ENCODE data around the gene EPB41L1.
"Not testable (repeated sequence)": the region's sequence is repeated elsewhere in the genome, so short reads cannot be mapped to it uniquely, and the experiment has no call there.

Gene EPB41L1

DNA sequence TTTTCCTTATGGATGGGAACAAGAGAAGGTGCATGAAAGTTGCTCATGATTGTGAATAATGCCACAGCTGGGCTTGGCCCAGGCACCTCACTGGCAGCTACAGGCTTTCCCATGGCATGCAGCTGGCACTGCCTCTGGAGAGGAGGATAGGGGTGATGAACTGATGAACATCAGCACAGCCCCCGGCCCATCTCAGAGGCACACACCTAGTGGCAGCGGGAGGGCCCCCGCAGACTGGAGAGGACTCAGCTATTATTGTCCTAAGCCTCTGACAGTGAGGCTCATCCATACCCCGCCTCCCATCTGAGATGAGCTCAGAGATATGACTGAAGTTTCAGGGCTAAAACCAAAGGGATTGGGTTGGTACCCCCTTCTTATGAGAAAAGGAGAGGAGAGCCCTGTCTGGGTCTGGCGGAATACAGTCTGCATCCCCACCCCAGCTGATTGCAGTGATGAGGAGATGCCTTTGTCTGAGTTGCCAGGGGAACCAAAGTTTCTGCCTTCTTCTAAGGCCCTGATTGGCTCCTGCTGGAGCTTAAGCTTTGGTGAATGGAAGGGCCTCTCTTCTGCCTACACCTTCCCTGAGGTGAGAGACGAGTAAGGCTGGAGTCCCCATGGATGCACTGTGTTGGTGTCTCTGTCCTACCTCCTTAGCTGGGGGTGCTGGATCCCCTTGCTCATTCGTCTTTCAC is 27.6 kb upstream of the EPB41L1 start:
- no peak for DNase-seq

- no peak for DNase-seq
Measured at GRCh38 chr20:36128463-36129159, 25.9 kb upstream of the EPB41L1 start.

GRCh38 chr20:36129160-36129543 is 25.4 kb upstream of the EPB41L1 start:
- no peak for DNase-seq

DNA sequence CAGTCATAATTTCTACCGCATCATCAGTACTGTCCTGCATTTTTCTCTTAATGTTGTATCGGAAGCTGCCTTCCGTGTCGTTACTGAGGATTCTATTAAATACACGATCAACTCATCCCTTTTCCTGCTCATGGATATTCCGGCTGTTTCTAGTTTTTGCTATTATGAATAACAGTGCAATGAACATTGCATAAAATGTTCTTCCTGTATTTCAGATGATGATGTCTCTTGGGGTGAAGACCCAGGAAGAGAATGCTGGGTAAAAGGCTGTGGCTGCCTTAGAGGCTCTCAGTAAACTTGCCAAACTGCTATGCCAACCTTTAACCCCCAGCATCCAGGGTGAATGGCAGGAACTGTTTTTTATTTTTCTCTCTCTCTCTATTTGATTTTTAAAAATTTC is 24.1 kb upstream of the EPB41L1 start:
- DNase-seq, result no peak

- no peak for DNase-seq
Measured at GRCh38 chr20:36132802-36133211, 21.7 kb upstream of the EPB41L1 start.

GRCh38 chr20:36133821-36134220 is 20.7 kb upstream of the EPB41L1 start:
- DNase-seq, result no peak

- no peak for DNase-seq
Measured at GRCh38 chr20:36135159-36135558, 19.4 kb upstream of the EPB41L1 start.

GRCh38 chr20:36135821-36136220 is 18.7 kb upstream of the EPB41L1 start:
- no peak for DNase-seq

DNA sequence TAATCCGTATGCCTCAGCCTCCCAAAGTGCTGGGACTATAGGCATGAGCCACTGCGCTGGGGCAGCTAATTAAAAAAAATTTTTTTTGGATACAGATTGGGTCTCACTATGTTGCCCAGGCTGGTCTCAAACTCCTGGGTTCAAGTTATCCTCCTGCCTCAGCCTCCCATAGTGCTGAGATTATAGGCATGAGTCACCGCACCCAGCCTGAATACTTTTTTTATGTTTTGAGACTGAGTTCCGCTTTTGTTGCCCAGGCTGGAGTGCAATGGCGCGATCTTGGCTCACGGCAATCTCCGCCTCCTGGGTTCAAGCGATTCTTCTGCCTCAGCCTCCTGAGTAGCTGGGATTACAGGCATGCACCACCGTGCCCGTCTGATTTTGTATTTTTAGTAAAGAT is 17.2 kb upstream of the EPB41L1 start:
- DNase-seq, result not testable (repeated sequence)

GRCh38 chr20:36141310-36141709 is 13.2 kb upstream of the EPB41L1 start:
- DNase-seq, result no peak

GRCh38 chr20:36144336-36144735 is 10.2 kb upstream of the EPB41L1 start:
- DNase-seq, result no peak

DNA sequence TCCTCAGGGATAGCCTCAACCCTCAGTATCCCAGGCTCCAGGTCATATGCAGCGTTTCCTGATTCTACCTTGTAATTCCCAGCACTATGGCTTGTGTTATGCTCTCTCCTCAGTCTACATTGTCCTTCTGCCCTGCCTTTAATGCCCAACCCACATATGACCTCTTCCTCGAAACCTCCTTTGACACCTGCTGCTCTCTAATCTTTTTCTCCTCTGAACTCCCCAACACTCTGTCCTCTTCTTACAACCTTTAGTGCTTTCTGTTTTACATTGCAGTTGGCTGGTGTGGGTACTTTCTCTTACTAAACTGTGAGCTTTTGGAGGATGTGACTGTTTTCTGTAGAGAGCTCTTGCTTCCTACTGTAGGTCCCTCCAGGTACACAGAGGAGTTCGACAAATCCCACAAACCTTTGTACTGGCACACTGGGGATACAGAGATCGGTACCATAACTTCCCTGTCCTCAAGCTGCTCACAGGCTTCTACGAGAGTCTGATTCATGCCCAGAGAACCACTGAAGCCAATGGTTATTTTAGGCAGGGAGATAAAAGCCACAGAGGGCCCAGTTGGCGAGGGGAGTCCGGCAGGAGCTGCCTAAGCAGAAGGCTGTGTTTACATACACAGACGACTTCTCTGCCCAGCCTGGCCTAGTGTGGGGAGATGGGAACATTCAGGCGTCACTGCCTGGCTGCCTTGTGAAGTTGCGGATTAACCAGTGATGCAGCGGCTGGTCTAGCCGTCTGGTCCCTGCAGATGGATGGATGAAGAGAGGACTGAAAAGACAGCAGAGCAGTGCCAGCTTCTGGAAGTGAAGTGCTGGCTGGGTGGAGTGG is 8.4 kb upstream of the EPB41L1 start:
- no peak for DNase-seq

- DNase-seq, result no peak
Measured at GRCh38 chr20:36147690-36148089, 6.8 kb upstream of the EPB41L1 start.

- DNase-seq, result no peak
Measured at GRCh38 chr20:36148439-36148838, 6.1 kb upstream of the EPB41L1 start.

GRCh38 chr20:36149012-36149411 is 5.5 kb upstream of the EPB41L1 start:
- DNase-seq, result no peak

DNA sequence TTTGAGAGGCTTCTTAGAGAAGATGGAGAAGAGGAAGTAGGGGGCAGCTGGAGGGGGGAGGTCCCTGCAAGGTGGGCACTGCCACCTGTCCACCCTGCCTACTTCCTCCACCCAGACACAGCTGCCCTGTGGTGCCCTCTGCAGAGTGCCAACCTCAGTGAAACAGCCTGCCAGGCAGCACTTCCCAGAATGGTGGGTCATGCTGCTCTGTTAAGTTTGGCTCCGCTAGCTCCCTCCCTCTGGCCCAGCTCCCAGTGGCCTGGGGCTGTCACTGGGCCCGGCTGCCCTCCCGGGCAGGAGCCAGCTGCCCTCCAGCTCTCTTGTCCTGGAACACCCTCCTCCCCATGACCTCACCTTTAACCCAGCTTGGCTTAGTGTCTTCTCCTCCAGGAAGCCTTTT is 5.1 kb upstream of the EPB41L1 start:
- DNase-seq, result no peak

GRCh38 chr20:36150489-36150846 is 4.1 kb upstream of the EPB41L1 start:
- DNase-seq, result no peak

- no peak for DNase-seq
Measured at GRCh38 chr20:36150847-36151539, 3.5 kb upstream of the EPB41L1 start.

DNA sequence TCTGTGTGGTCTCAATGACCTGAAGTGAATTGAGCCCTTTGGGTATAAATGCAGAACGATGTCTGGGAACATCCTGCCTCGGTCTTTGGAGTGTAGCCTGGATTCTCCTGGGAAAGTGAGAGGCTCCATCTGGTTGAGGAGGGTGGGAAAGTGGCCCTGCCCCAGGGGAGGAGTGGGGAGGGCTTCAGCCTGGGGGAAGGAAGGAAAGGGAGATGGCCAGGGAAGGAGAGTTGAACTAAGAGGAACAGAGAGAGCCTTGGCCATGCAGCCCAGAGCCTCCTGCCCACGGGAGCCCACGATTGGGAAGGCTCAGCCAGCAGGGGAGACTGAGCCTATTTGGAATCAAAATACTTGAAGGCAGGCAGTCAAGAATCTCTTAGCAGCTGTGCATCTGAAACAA is 2.3 kb upstream of the EPB41L1 start:
- DNase-seq, result no peak

GRCh38 chr20:36153204-36153603 is 1.3 kb upstream of the EPB41L1 start:
- no peak for DNase-seq

GRCh38 chr20:36153736-36154699 is 522 bp upstream of the EPB41L1 start:
- peak; percentile 85 for DNase-seq

DNA sequence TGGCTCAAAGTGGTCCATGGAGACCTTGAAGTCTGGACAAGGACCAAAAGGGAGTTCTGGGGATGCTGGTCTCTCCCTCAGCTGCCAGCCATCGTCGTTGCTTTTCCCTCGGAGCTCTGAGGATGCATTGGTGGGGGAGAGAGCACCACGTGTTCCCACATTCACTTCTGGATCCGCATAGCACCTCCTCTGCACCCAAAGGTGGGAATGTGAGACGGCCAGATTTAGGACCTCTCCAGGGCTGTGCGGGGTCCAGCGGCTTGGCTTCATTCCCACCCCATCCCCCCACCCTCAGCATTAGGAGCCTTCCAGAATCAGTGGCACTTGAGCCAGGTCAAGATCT is 1.1 kb downstream of the EPB41L1 start:
- DNase-seq, result no peak

All from NCI-H146 (cell line).